Muscle of leg (tissue), 11 donors: ENCODE results near the gene LZTS3. TPM values are rescaled to one million over a fixed set of nuclear protein-coding genes. Genes with fewer than 3 reads are reported as not detected.
A peak's percentile ranks its signal among the peaks of the same experiment; 100 is the strongest.

Experiments
- DNase-seq: peaks from one replicate; pipeline ENCODE4 v3.0.0; 2013
- H3K27ac ChIP-seq: one replicate; pipeline ENCODE4 v1.5.1; 2013; ENCODE audit warnings: mild to moderate bottlenecking, low read length, control low read depth
- H3K27me3 ChIP-seq: one replicate; pipeline ENCODE4 v1.6.1; 2013; ENCODE audit warnings: low read length; ENCODE audit not compliant: control insufficient read depth, insufficient read depth
- H3K36me3 ChIP-seq: one replicate; pipeline ENCODE4 v1.6.1; 2013; ENCODE audit warnings: low read length; ENCODE audit not compliant: control insufficient read depth, insufficient read depth
- H3K4me1 ChIP-seq: one replicate; pipeline ENCODE4 v1.6.1; 2013; ENCODE audit warnings: low read length; ENCODE audit not compliant: control insufficient read depth, insufficient read depth
- H3K4me3 ChIP-seq: one replicate; pipeline ENCODE4 v1.5.1; 2013; ENCODE audit warnings: low read length, control low read depth
- H3K9me3 ChIP-seq: replicated peaks from 2 replicates; pipeline ENCODE4 v1.6.1; 2013; ENCODE audit warnings: low read depth, low read length; ENCODE audit not compliant: control insufficient read depth
- WGBS: methylation state at CpG from one replicate; pipeline ENCODE4 v1.1.5; 2013; ENCODE audit warnings: missing lambda C conversion rate; ENCODE audit not compliant: insufficient coverage; 5-methylcytosine and 5-hydroxymethylcytosine counted together
- polyA plus RNA-seq, 8 donors: library from polyadenylated mRNA; unstranded; fragments of 120-200 nt; gene quantifications; one replicate each; pipeline versions ENCODE4 v1.2.1 to v1.2.3, GENCODE V29; 2013; ENCODE audit warnings: inconsistent platforms in 1 of 8, low replicate concordance in 1 of 8; ENCODE audit not compliant: insufficient read length in 8 of 8, insufficient read depth in 1 of 8
- total RNA-seq: library from RNA; stranded (reverse); fragments of 120-200 nt; gene quantifications from one replicate; pipeline ENCODE4 v1.2.4, GENCODE V29; 2013

The LZTS3 gene
- total and polyA plus RNA-seq, 9 donors, result 2.2 to 4.3 (median 3.4) TPM

DNA sequence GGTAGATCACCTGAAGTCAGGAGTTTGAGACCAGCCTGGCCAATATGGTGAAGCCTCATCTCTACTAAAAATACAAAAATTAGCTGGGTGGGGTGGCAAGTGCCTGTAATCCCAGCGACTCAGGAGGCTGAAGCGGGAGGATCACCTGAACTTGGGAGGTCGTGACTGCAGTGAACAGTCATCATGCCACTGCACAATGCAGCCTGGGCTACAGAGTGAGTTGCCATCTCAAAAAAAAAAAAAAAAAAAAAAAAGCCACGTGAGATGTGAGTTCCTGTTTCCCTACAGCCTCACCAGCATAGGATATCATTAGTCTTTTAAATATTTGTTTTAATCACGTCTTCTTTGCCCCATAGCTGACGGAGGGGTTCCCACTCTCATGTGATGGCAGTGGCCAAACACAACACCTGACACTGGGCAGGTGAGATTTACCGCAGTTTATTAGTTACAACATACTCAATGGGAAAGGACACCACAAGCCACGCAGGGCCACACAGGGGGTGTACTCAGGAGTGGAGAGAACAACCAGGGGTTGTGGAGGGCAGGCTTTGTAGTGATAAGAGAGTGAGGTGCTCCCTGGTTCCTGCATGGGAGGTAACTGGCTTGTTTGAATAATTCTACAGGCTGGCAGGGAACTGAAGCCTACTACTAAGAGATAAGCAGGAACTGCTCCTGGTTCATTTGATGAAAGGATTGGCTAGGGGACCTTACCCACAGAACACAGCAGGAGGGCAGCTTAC is 4.6 kb upstream of the LZTS3 start:
- no peak overlapping the region for H3K4me3 ChIP-seq
- H3K36me3 ChIP-seq, result no peaks in the 10 kb centered on the region
- H3K4me1 ChIP-seq, result peaks cover 10% of the 10 kb centered on the region
- H3K9me3 ChIP-seq, result no peaks in the 10 kb centered on the region
- H3K27ac ChIP-seq, result no peak overlapping the region
- H3K27me3 ChIP-seq, result peaks cover 15% of the 10 kb centered on the region
- DNase-seq, result no peak
- WGBS, result no CpG with 5 or more reads among the region's 8 CpGs

DNA sequence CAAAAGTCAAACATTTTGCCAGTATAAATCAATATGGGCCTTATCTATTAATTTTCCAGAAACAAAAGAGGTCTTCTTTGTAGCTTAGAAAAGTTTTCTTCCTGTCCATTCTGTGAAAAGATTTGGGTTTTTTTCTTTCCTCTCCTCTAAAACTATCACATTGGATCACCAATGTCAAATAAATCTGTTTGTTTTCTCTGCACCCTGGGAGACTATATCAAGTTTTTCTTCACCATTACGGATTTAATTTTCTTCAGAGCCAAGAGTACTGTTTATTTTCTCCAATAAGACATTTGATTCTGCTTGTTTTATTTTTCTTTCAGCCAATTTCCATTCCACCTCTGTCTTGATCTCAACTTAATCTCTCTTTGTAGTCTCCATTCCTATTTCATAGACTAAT is 1.9 kb upstream of the LZTS3 start:
- Histone ChIP-seq H3K36me3 (no peaks in the 10 kb centered on the region), H3K9me3 (no peaks in the 10 kb centered on the region), H3K27ac (no peak overlapping the region), H3K27me3 (peaks cover 31% of the 10 kb centered on the region), H3K4me3 (no peak overlapping the region), H3K4me1 (peaks cover 16% of the 10 kb centered on the region)
- no peak for DNase-seq
- 67% methylated on average over 1 of the region's 1 CpG for WGBS

DNA sequence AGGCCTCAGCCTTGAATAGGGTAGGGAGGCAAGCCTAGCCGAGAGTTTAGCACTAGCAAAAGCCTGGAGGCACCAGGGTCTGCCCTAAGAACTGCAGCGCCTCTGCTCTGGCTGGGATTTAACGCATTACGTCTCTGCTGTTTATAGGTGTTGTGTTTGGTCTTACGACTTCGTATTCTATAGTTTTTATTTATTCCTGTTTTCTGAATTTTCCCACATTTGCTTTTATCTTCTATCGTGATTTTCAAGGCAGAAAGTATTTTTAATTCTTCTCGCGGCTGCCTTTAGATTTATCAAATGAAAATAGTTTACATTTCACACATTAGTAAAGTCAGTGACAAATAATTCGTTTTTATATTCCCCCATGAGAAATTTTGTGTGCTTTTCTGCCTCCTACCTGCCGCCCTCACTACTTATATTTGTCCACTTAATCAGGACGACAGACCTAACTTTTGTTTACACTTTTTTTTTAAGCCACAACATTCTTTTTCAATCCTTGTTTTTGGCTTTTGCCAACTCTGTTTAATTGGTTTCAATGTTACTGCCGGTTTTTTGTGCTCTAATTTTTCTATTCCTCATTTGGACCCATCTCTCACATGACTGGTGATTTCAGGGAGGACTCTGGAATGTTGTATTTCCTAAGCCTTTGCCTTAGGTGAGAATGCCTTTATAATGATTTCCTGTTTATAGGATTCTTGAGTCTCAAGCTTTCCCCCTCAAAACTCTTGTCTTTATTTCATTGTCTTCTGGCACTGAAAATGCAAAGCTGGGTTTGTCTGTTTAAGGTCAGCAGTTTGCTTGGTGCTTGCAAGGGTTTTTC is 1.3 kb upstream of the LZTS3 start:
- Histone ChIP-seq H3K36me3 (no peaks in the 10 kb centered on the region), H3K4me3 (peak overlapping the region; percentile 83), H3K4me1 (peaks cover 16% of the 10 kb centered on the region), H3K27ac (no peak overlapping the region), H3K27me3 (peaks cover 31% of the 10 kb centered on the region), H3K9me3 (no peaks in the 10 kb centered on the region)
- DNase-seq, result no peak
- WGBS, result 0% methylated on average over 4 of the region's 13 CpGs

DNA sequence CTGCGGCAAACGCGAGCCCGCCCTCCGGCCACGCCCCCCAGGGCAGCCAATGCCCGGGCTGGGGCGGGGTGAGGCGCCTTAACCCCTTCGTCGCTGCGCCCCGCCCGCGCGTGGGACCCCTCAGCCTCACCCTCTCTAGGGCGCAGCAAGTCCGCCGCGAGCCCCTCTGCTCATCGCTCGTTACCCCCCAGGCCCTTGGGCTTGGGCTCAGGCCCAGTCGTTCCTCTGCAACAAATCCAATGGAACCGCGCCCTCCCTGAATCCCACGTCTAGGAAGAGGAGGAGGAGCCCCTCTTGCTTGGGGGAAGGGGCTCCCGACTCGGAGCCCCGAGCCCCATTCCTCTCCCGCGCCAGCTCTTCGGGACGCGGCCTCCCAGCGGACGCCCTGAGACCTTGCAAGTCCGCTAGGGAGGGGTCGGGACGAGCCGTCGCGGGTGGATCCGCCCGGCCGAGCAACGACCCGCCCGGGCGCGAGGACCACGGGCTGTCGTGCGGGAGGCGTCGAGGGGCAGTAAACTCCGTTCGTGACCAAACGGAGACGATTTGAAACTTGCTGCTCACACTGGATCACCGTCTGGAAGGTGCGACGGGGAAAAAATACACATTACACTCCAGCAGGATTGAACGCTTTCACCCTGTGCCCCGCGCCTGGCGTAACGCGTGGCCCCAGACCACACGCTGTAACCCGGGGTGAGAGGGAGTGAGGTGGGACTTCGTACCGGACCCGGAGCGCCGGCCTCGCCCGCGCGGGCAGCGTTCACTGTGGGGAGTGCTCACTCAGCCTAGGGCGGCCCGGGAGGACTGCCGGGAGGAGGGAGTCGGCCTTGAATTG is 477 bp upstream of the LZTS3 start:
- Histone ChIP-seq H3K36me3 (no peaks in the 10 kb centered on the region), H3K27me3 (peaks cover 35% of the 10 kb centered on the region), H3K4me1 (peaks cover 16% of the 10 kb centered on the region), H3K9me3 (no peaks in the 10 kb centered on the region), H3K4me3 (peak overlapping the region; percentile 83), H3K27ac (peak overlapping the region; percentile 40)
- under 1% methylated on average over 72 of the region's 84 CpGs for WGBS
- peak; percentile 94 for DNase-seq

DNA sequence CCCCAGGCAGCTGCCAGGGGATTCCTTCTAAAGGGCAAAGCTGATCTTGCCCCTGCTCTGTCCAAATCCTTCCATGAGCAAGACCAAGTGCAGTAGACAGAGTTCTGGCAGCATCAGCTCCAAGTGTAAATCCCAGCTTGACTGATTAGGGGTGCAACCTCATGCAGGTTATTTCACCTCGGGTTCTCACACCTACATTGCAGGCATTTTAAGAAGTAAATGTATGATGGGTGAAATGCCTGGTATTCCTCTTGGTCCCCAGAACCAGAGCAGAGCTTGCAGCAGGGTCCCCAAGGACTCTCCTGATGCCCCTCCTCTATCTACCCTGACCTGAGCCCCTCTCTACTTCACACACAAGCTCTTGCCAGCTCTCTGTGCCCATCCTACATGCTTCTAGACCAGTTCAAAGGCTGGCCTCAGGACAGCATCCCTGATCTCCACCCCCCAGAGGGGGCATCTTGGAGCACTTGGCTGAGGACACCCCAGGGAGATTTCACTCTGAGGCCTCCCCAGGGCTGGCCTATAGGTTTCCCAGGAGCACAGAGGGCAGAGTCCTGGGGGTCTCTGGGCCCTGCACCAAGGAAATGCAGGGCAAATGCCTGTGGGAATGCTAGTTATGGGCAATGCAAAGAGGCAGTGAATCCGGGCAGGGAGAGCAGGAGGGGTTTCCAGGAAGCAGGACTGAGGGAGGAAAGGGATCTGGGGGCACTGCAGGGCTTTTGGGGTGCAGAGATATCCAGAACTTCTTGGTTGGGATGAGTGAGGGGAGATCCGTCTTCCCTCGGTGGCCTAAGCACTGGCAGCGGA is 1.0 kb downstream of the LZTS3 start:
- peaks cover 20% of the 10 kb centered on the region for H3K4me1 ChIP-seq
- H3K9me3 ChIP-seq, result no peaks in the 10 kb centered on the region
- H3K27ac ChIP-seq, result no peak overlapping the region
- WGBS, result 18% methylated on average over 3 of the region's 5 CpGs
- H3K27me3 ChIP-seq, result peaks cover 50% of the 10 kb centered on the region
- H3K36me3 ChIP-seq, result no peaks in the 10 kb centered on the region
- H3K4me3 ChIP-seq, result peak overlapping the region; percentile 84
- DNase-seq, result no peak

DNA sequence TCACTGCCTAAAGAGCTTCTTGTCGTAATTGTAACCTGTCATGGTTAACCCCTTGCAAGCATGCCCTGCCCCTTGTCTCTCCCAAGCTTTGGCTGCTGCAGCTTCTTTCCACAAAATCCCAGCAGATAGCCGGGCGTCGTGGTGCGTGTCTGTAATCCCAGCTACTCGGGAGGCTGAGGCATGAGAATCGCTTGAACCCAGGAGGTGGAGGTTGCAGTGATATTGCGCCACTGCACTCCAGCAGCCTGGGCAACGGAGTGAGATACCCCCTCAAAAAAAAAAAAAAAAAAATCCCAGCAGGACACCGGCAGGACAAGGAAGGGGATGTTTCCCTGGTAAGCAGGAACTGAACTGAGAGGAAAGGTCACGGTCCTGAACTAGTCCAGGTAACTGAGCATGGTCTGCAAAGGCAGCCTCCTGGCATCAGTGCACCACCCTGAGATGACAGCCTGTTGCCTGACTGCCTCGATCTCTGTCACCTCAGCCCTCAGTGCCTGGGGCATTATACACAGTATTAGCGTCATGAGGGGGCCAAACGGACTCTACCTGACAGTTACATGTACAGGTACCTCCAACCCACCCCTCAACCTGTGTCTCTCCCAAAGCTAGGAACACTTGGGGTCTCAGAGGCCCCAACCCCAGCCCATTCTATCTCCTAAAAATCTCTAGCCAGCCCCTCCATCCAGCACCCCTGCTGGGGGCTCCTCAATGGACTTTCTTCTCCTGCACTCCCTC is 1.8 kb downstream of the LZTS3 start:
- peaks cover 20% of the 10 kb centered on the region for H3K4me1 ChIP-seq
- no peak overlapping the region for H3K4me3 ChIP-seq
- H3K36me3 ChIP-seq, result no peaks in the 10 kb centered on the region
- no peak for DNase-seq
- H3K9me3 ChIP-seq, result no peaks in the 10 kb centered on the region
- H3K27me3 ChIP-seq, result peaks cover 53% of the 10 kb centered on the region
- WGBS, result 57% methylated on average over 6 of the region's 14 CpGs
- H3K27ac ChIP-seq, result no peak overlapping the region

DNA sequence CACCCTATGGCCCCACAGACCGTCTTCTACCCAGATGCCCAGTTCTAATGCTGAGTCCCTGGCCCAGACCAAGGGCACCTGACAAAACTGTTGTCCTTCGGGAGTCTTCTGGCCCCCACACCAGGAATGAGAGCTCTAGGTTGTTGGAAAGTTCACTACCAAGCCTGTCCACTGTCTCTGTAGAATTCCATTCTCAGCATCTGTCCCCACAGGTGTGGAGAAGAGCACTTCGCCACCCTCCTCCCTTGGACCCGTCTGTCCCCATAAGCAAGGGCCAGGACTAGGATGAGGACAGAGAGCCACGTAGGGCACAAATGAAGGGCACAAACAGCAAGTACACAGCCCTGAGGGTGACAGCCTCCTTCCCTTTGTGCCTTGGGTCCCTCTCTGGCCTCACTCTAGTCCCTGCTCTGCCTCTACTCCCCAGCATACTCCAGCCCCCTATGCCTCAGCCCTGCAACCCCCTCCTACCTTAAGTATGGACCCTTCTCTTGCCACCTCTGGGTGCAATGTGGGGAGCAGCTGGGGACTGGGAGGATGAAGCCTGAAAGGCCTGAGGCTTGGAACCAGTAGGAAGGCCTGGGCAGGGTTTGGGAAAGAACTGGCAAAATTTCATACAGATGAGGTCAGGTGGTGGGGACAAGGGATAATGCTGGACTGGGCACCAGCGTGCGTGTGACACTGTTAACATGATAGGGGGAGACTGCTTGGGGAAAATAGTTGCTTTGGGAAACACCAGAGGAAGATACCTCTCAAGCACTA is 4.3 kb downstream of the LZTS3 start:
- Histone ChIP-seq H3K27me3 (peaks cover 47% of the 10 kb centered on the region), H3K27ac (no peak overlapping the region), H3K36me3 (no peaks in the 10 kb centered on the region), H3K4me1 (peaks cover 32% of the 10 kb centered on the region), H3K4me3 (no peak overlapping the region), H3K9me3 (no peaks in the 10 kb centered on the region)
- no peak for DNase-seq
- WGBS, result 94% methylated on average over 4 of the region's 7 CpGs

DNA sequence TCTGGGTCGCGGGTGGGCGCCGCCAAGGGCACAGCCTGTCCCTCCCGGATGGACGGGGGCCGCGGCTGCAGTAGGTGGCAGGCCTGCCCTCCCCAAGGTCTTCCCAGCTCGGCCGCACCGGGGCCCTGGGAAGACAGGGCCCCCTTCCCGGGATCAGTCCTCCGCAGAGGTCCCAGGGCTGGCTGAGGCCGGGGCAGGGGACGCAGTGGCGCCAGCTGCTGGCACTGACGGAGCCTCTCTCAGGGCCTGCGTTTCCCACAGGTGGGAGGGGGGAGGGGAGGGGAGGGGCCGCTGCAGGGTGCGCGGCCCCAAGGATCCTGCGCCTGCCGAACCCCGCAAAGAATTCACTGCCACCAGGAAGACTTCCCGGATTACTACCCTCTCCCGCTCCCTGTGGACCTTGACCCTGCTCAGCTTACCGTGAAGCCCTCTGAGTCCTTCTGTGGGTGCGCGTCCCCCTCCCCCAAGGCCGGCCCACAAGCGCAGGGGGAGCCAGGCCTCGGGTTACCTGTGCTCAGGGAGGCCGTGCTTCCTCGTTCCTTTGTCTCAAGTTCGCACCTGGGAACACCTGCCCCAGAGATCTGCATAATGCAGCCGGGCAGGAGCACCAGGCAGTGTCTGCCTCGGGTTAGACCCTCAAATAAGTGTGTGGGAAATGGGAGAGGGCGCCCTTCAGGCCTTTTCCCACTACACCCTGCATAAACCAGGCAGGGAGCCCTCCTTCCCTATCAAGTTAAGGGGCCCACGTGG is 5.1 kb downstream of the LZTS3 start:
- 16% methylated on average over 31 of the region's 39 CpGs for WGBS
- H3K4me1 ChIP-seq, result peaks cover 26% of the 10 kb centered on the region
- no peaks in the 10 kb centered on the region for H3K36me3 ChIP-seq
- peaks cover 43% of the 10 kb centered on the region for H3K27me3 ChIP-seq
- H3K4me3 ChIP-seq, result no peak overlapping the region
- no peak for DNase-seq
- H3K27ac ChIP-seq, result no peak overlapping the region
- no peaks in the 10 kb centered on the region for H3K9me3 ChIP-seq
